Measurements from ENCODE around the gene E2F6.

Gene E2F6

GRCh38 chr2:11465485-11466306 lies at the start of gene E2F6:
E2F6 (minus strand) TSS chr2:11466161; CDS start chr2:11465879, 282 bp downstream.
- peak in 55 of 56 donors; percentile 27 to 95 (median 88) for DNase-seq

- DNase-seq, result no peak
Measured at GRCh38 chr2:11515490-11515981, 49.6 kb upstream of the E2F6 start.

GRCh38 chr2:11514904-11515303 lies 48.9 kb upstream of the E2F6 start:
- no peak for DNase-seq

- DNase-seq, result no peak
Measured at GRCh38 chr2:11514081-11514730, 48.2 kb upstream of the E2F6 start.

GRCh38 chr2:11513319-11513718 lies 47.4 kb upstream of the E2F6 start:
- no peak for DNase-seq

- no peak for DNase-seq
Measured at GRCh38 chr2:11512431-11512830, 46.5 kb upstream of the E2F6 start.

GRCh38 chr2:11509657-11510360 lies 43.8 kb upstream of the E2F6 start:
- DNase-seq, result no peak

- peak in 32 of 56 donors; percentile 7 to 65 (median 18) for DNase-seq
Measured at GRCh38 chr2:11508279-11508678, 42.3 kb upstream of the E2F6 start.

GRCh38 chr2:11507517-11507916 lies 41.6 kb upstream of the E2F6 start:
- DNase-seq, result peak in 1 of 56 donors; percentile 7

GRCh38 chr2:11506611-11506969 lies 40.6 kb upstream of the E2F6 start:
- DNase-seq, result peak in 4 of 56 donors; percentile 5 to 20 (median 8)

- DNase-seq, result no peak
Measured at GRCh38 chr2:11505652-11506610, 40.0 kb upstream of the E2F6 start.

GRCh38 chr2:11503354-11503927 lies 37.5 kb upstream of the E2F6 start:
- DNase-seq, result no peak

- DNase-seq, result no peak
Measured at GRCh38 chr2:11502740-11503292, 36.9 kb upstream of the E2F6 start.

- DNase-seq, result no peak
Measured at GRCh38 chr2:11500702-11501303, 34.8 kb upstream of the E2F6 start.

- peak in 40 of 56 donors; percentile 11 to 78 (median 50) for DNase-seq
Measured at GRCh38 chr2:11499081-11499743, 33.3 kb upstream of the E2F6 start.

GRCh38 chr2:11498543-11499034 lies 32.6 kb upstream of the E2F6 start:
- DNase-seq, result peak in 47 of 56 donors; percentile 22 to 92 (median 63)

GRCh38 chr2:11495844-11496681 lies 30.1 kb upstream of the E2F6 start:
- peak in 33 of 56 donors; percentile 15 to 75 (median 35) for DNase-seq

GRCh38 chr2:11494310-11494709 lies 28.3 kb upstream of the E2F6 start:
- no peak for DNase-seq
